Peyer's patch (tissue), 4 donors: ENCODE data around the gene DNHD1. TPM values are rescaled to one million over a fixed set of nuclear protein-coding genes. Genes with fewer than 3 reads are reported as not detected.

Experiments used
- DNase-seq, 3 donors: peaks; one replicate each; pipeline ENCODE4 v3.0.0-alpha.2; 2017 to 2019
- H3K27ac ChIP-seq, 4 donors: fragments of 200-600 bp; sonication (generic); one replicate each; pipeline ENCODE4 v1.5.1; 2016 to 2019
- H3K27me3 ChIP-seq, 2 donors: fragments of 200-600 bp; sonication (generic); one replicate each; pipeline ENCODE4 v1.5.1; 2019
- H3K36me3 ChIP-seq, 3 donors: fragments of 200-600 bp; sonication (generic); one replicate each; pipeline ENCODE4 v1.5.1; 2016 to 2019
- H3K4me1 ChIP-seq, 4 donors: fragments of 200-600 bp; sonication (generic); one replicate each; pipeline ENCODE4 v1.5.1; 2016 to 2019
- H3K4me3 ChIP-seq, 4 donors: fragments of 200-600 bp; sonication (generic); 1 replicate in 3 of 4; 2 replicates in 1 of 4; pipeline ENCODE4 v1.5.1; 2016 to 2019; ENCODE audit warnings: mild to moderate bottlenecking in 1 of 4
- H3K9me3 ChIP-seq, 4 donors: fragments of 200-600 bp; sonication (generic); one replicate each; pipeline ENCODE4 v1.5.1; 2016 to 2019; ENCODE audit warnings: mild to moderate bottlenecking in 1 of 4
- CTCF ChIP-seq, 6 experiments: fragments of 450-650 bp in 4 of 6; fragments of 200-600 bp in 2 of 6; sonication (generic) in 1 of 6; IDR thresholded peaks; one replicate each; pipeline ENCODE4 v1.5.1; 2017 to 2019; ENCODE audit warnings: antibody characterized with exemption in 6 of 6, mild to moderate bottlenecking in 3 of 6, moderate library complexity in 1 of 6
- POLR2A ChIP-seq, 2 donors: fragments of 450-650 bp; IDR thresholded peaks; one replicate each; pipeline ENCODE4 v1.5.1; 2017; ENCODE audit warnings: antibody characterized with exemption in 2 of 2, mild to moderate bottlenecking in 2 of 2, moderate library complexity in 2 of 2
- total RNA-seq, 4 donors: library from RNA; depleted of rRNA; stranded (reverse); fragments of >200 nt; gene quantifications; one replicate each; pipeline ENCODE4 v1.1.0, GENCODE V29; 2016

DNHD1 gene
- total RNA-seq, 4 donors from 2014 or later, result 23.5 to 64.4 (median 52.0) TPM

- H3K9me3 ChIP-seq, result no peaks in the 10 kb centered on the region
- H3K27ac ChIP-seq, result no peak overlapping the region
- no peaks in the 10 kb centered on the region for H3K4me1 ChIP-seq
- no peaks in the 10 kb centered on the region for H3K27me3 ChIP-seq
- DNase-seq, result no peak
- no peak overlapping the region for H3K4me3 ChIP-seq
- H3K36me3 ChIP-seq, result peaks cover 0 to 6% (median 0%) of the 10 kb centered on the region in 3 donors
- TF ChIP-seq CTCF (IDR thresholded peaks at IDR 0.05), result no peak
- no peak for TF ChIP-seq POLR2A (IDR thresholded peaks at IDR 0.05)
Observed at GRCh38 chr11:6526411-6527135, 29.5 kb downstream of the DNHD1 start.

- H3K4me3 ChIP-seq, result no peak overlapping the region
- H3K4me1 ChIP-seq, result no peaks in the 10 kb centered on the region
- no peak overlapping the region for H3K27ac ChIP-seq
- H3K36me3 ChIP-seq, result peaks cover 0 to 6% (median 0%) of the 10 kb centered on the region in 3 donors
- no peak for DNase-seq
- no peaks in the 10 kb centered on the region for H3K9me3 ChIP-seq
- no peaks in the 10 kb centered on the region for H3K27me3 ChIP-seq
- no peak for TF ChIP-seq POLR2A (IDR thresholded peaks at IDR 0.05)
- TF ChIP-seq CTCF (IDR thresholded peaks at IDR 0.05), result no peak
Observed at GRCh38 chr11:6529266-6529665, 32.2 kb downstream of the DNHD1 start.

- no peak for TF ChIP-seq CTCF (IDR thresholded peaks at IDR 0.05)
- TF ChIP-seq POLR2A (IDR thresholded peaks at IDR 0.05), result no peak
- no peaks in the 10 kb centered on the region for H3K4me1 ChIP-seq
- H3K9me3 ChIP-seq, result no peaks in the 10 kb centered on the region
- H3K27ac ChIP-seq, result no peak overlapping the region
- DNase-seq, result no peak
- H3K4me3 ChIP-seq, result no peak overlapping the region
- H3K36me3 ChIP-seq, result peaks cover 0 to 10% (median 0%) of the 10 kb centered on the region in 3 donors
- no peaks in the 10 kb centered on the region for H3K27me3 ChIP-seq
Observed at GRCh38 chr11:6530848-6531247, 33.8 kb downstream of the DNHD1 start.

GRCh38 chr11:6531267-6531752 lies 34.2 kb downstream of the DNHD1 start:
- TF ChIP-seq CTCF (IDR thresholded peaks at IDR 0.05) (peak; percentile 38 to 92 (median 78)), POLR2A (IDR thresholded peaks at IDR 0.05) (no peak)
- no peaks in the 10 kb centered on the region for H3K9me3 ChIP-seq
- H3K27ac ChIP-seq, result no peak overlapping the region
- no peak for DNase-seq
- no peaks in the 10 kb centered on the region for H3K4me1 ChIP-seq
- no peaks in the 10 kb centered on the region for H3K27me3 ChIP-seq
- peaks cover 0 to 10% (median 0%) of the 10 kb centered on the region in 3 donors for H3K36me3 ChIP-seq
- no peak overlapping the region for H3K4me3 ChIP-seq

GRCh38 chr11:6538456-6538855 lies 41.4 kb downstream of the DNHD1 start:
- Histone ChIP-seq H3K4me3 (no peak overlapping the region), H3K4me1 (no peaks in the 10 kb centered on the region)
- DNase-seq, result no peak

More at GRCh38 chr11:6538456-6538855, 41.4 kb downstream of the DNHD1 start:
- H3K27me3 ChIP-seq, result no peaks in the 10 kb centered on the region
- TF ChIP-seq POLR2A (IDR thresholded peaks at IDR 0.05) (no peak), CTCF (IDR thresholded peaks at IDR 0.05) (no peak)
- peaks cover 0 to 4% (median 0%) of the 10 kb centered on the region in 3 donors for H3K36me3 ChIP-seq
- H3K9me3 ChIP-seq, result no peaks in the 10 kb centered on the region
- no peak overlapping the region for H3K27ac ChIP-seq
